ENCODE data around the gene SPSB1.

SPSB1 gene

GRCh38 chr1:9281071-9281827 lies 11.4 kb upstream of the SPSB1 start:
- DNase-seq (ENCODE audit: low read depth, low spot score), result no peak
- Histone ChIP-seq H3K9me3 (ENCODE audit: insufficient read depth, low read length) (peaks cover 25% of the 10 kb centered on the region), H3K36me3 (ENCODE audit: insufficient read depth, insufficient read length, low read length) (no peaks in the 10 kb centered on the region), H3K4me1 (ENCODE audit: insufficient read depth, insufficient read length) (peaks cover 10% of the 10 kb centered on the region), H3K27me3 (ENCODE audit: insufficient read depth, insufficient read length) (no peaks in the 10 kb centered on the region), H3K4me3 (ENCODE audit: insufficient read length, low read depth) (no peak overlapping the region), H3K9ac (ENCODE audit: insufficient read length, low read depth) (no peak overlapping the region)
- TF ChIP-seq YY1 (IDR thresholded peaks at IDR 0.05; ENCODE audit: insufficient read depth, insufficient read length) (no peak), SUZ12 (IDR thresholded peaks at IDR 0.05; ENCODE audit: extremely low read depth, insufficient read depth, insufficient read length) (no peak), ZNF274 (IDR thresholded peaks at IDR 0.05; ENCODE audit: low read depth, low read length) (no peak)

DNA sequence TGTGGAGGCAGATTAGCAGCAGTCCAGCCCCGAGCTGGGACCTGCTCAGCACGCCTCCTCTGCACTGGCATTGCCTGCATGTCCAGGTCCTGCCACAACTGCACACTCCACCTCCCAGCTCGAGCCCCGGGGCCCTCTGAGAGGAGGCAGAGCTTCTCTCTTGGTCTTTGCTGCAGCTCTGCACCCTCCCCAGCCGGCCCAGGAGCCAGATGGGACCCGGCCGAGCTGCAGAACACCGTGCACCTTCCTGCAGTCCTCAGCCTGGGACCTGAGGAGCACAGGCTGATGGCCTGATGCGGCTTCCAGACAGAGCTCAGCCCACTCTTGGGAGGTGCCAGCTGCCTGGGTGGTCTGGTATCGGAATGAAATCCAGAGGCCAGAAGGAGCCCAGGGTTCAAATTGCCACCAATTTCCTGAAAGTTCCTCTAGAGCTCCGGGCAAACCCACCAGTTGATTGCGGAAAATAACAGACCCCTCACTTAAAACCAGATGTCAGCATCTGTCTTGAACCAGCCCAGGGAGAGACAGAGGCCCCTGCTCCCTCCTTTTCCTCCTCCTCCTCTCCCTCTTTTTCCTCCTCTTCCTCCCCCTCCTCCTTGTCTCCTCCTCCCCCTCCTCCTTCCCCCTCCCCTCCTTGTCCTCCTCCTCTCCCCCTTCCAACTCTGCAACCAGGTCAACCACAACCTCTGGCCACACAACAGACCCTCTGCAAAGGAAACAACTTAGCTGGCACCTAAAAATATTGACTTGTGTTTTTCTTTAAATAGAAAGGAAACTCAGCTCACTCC lies 10.6 kb upstream of the SPSB1 start:
- no peaks in the 10 kb centered on the region for H3K27me3 ChIP-seq (ENCODE audit: insufficient read depth, insufficient read length)
- H3K4me1 ChIP-seq (ENCODE audit: insufficient read depth, insufficient read length), result peaks cover 10% of the 10 kb centered on the region
- H3K9me3 ChIP-seq (ENCODE audit: insufficient read depth, low read length), result peaks cover 28% of the 10 kb centered on the region
- no peak overlapping the region for H3K9ac ChIP-seq (ENCODE audit: insufficient read length, low read depth)
- no peak overlapping the region for H3K4me3 ChIP-seq (ENCODE audit: insufficient read length, low read depth)
- DNase-seq (ENCODE audit: low read depth, low spot score), result no peak
- H3K36me3 ChIP-seq (ENCODE audit: insufficient read depth, insufficient read length, low read length), result no peaks in the 10 kb centered on the region
- TF ChIP-seq YY1 (IDR thresholded peaks at IDR 0.05; ENCODE audit: insufficient read depth, insufficient read length) (no peak), SUZ12 (IDR thresholded peaks at IDR 0.05; ENCODE audit: extremely low read depth, insufficient read depth, insufficient read length) (no peak), ZNF274 (IDR thresholded peaks at IDR 0.05; ENCODE audit: low read depth, low read length) (no peak)

DNA sequence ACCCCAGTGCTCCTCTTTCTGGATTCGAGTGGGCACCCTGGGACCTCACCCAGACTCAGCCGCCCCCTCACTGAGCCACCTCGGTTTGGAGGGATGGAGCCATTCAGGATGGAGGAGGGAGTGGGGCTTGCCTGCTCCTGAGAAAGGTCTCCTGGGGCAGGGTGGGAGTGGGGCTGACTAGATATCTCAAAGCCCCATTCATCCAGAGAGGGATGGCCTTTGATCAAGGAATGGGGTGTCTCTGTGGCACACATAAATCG lies 10.1 kb upstream of the SPSB1 start:
- Histone ChIP-seq H3K36me3 (ENCODE audit: insufficient read depth, insufficient read length, low read length) (no peaks in the 10 kb centered on the region), H3K9ac (ENCODE audit: insufficient read length, low read depth) (no peak overlapping the region), H3K9me3 (ENCODE audit: insufficient read depth, low read length) (peaks cover 33% of the 10 kb centered on the region), H3K4me3 (ENCODE audit: insufficient read length, low read depth) (no peak overlapping the region), H3K4me1 (ENCODE audit: insufficient read depth, insufficient read length) (peaks cover 10% of the 10 kb centered on the region), H3K27me3 (ENCODE audit: insufficient read depth, insufficient read length) (no peaks in the 10 kb centered on the region)
- DNase-seq (ENCODE audit: low read depth, low spot score), result no peak
- TF ChIP-seq SUZ12 (IDR thresholded peaks at IDR 0.05; ENCODE audit: extremely low read depth, insufficient read depth, insufficient read length), result no peak
- no peak for TF ChIP-seq YY1 (IDR thresholded peaks at IDR 0.05; ENCODE audit: insufficient read depth, insufficient read length)
- TF ChIP-seq ZNF274 (IDR thresholded peaks at IDR 0.05; ENCODE audit: low read depth, low read length), result no peak

- Histone ChIP-seq H3K27me3 (ENCODE audit: insufficient read depth, insufficient read length) (no peaks in the 10 kb centered on the region), H3K4me1 (ENCODE audit: insufficient read depth, insufficient read length) (peaks cover 10% of the 10 kb centered on the region), H3K9ac (ENCODE audit: insufficient read length, low read depth) (no peak overlapping the region), H3K4me3 (ENCODE audit: insufficient read length, low read depth) (no peak overlapping the region), H3K9me3 (ENCODE audit: insufficient read depth, low read length) (peaks cover 42% of the 10 kb centered on the region), H3K36me3 (ENCODE audit: insufficient read depth, insufficient read length, low read length) (no peaks in the 10 kb centered on the region)
- DNase-seq (ENCODE audit: low read depth, low spot score), result no peak
- no peak for TF ChIP-seq ZNF274 (IDR thresholded peaks at IDR 0.05; ENCODE audit: low read depth, low read length)
- no peak for TF ChIP-seq YY1 (IDR thresholded peaks at IDR 0.05; ENCODE audit: insufficient read depth, insufficient read length)
- TF ChIP-seq SUZ12 (IDR thresholded peaks at IDR 0.05; ENCODE audit: extremely low read depth, insufficient read depth, insufficient read length), result no peak
Observed at GRCh38 chr1:9284061-9284460, 8.6 kb upstream of the SPSB1 start.

- H3K4me1 ChIP-seq (ENCODE audit: insufficient read depth, insufficient read length), result peaks cover 4% of the 10 kb centered on the region
- TF ChIP-seq ZNF274 (IDR thresholded peaks at IDR 0.05; ENCODE audit: low read depth, low read length), result no peak
- peaks cover 2% of the 10 kb centered on the region for H3K27me3 ChIP-seq (ENCODE audit: insufficient read depth, insufficient read length)
- no peak overlapping the region for H3K4me3 ChIP-seq (ENCODE audit: insufficient read length, low read depth)
- H3K9me3 ChIP-seq (ENCODE audit: insufficient read depth, low read length), result peaks cover 49% of the 10 kb centered on the region
- no peak for DNase-seq (ENCODE audit: low read depth, low spot score)
- no peak overlapping the region for H3K9ac ChIP-seq (ENCODE audit: insufficient read length, low read depth)
- no peaks in the 10 kb centered on the region for H3K36me3 ChIP-seq (ENCODE audit: insufficient read depth, insufficient read length, low read length)
Observed at GRCh38 chr1:9286556-9286955, 6.1 kb upstream of the SPSB1 start.

DNA sequence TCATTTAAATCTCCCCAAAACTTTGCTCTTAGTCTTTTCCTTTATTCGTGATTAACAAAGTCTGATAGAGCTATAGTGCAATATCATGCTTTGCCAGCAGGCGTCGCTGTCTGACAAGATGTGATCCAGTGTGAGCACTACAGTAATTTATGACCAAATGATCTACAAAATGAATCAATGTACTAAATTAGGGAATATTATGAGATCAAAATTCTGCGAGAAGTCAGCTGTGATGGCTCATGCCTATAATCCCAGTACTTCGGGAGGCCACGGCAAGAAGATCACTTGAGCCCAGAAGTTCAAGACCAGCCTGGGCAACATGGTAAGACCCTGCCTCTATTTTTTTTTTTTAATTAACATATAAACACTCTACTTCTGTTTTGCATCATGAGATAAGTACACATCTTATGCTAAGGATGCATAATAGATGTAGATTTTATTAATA lies 3.6 kb upstream of the SPSB1 start:
- no peak overlapping the region for H3K9ac ChIP-seq (ENCODE audit: insufficient read length, low read depth)
- DNase-seq (ENCODE audit: low read depth, low spot score), result peak; percentile 44
- TF ChIP-seq SUZ12 (IDR thresholded peaks at IDR 0.05; ENCODE audit: extremely low read depth, insufficient read depth, insufficient read length), result no peak
- no peak for TF ChIP-seq YY1 (IDR thresholded peaks at IDR 0.05; ENCODE audit: insufficient read depth, insufficient read length)
- TF ChIP-seq ZNF274 (IDR thresholded peaks at IDR 0.05; ENCODE audit: low read depth, low read length), result no peak

GRCh38 chr1:9289711-9290485 lies 2.8 kb upstream of the SPSB1 start:
- peaks cover under 1% of the 10 kb centered on the region for H3K4me1 ChIP-seq (ENCODE audit: insufficient read depth, insufficient read length)
- H3K9ac ChIP-seq (ENCODE audit: insufficient read length, low read depth), result no peak overlapping the region
- DNase-seq (ENCODE audit: low read depth, low spot score), result no peak

More for the DNA sequence above, 3.6 kb upstream of the SPSB1 start:
- Histone ChIP-seq H3K4me1 (ENCODE audit: insufficient read depth, insufficient read length) (no peaks in the 10 kb centered on the region), H3K36me3 (ENCODE audit: insufficient read depth, insufficient read length, low read length) (no peaks in the 10 kb centered on the region), H3K27me3 (ENCODE audit: insufficient read depth, insufficient read length) (peaks cover 18% of the 10 kb centered on the region), H3K9me3 (ENCODE audit: insufficient read depth, low read length) (peaks cover 46% of the 10 kb centered on the region), H3K4me3 (ENCODE audit: insufficient read length, low read depth) (no peak overlapping the region)

More at GRCh38 chr1:9289711-9290485, 2.8 kb upstream of the SPSB1 start:
- peaks cover 19% of the 10 kb centered on the region for H3K27me3 ChIP-seq (ENCODE audit: insufficient read depth, insufficient read length)
- no peak overlapping the region for H3K4me3 ChIP-seq (ENCODE audit: insufficient read length, low read depth)
- peaks cover 39% of the 10 kb centered on the region for H3K9me3 ChIP-seq (ENCODE audit: insufficient read depth, low read length)
- TF ChIP-seq YY1 (IDR thresholded peaks at IDR 0.05; ENCODE audit: insufficient read depth, insufficient read length) (no peak), ZNF274 (IDR thresholded peaks at IDR 0.05; ENCODE audit: low read depth, low read length) (no peak), SUZ12 (IDR thresholded peaks at IDR 0.05; ENCODE audit: extremely low read depth, insufficient read depth, insufficient read length) (no peak)
- no peaks in the 10 kb centered on the region for H3K36me3 ChIP-seq (ENCODE audit: insufficient read depth, insufficient read length, low read length)

Data from NT2/D1 (cell line).